Activated CD4-positive, alpha-beta T cell treated with anti-CD3 and anti-CD28 coated beads, Interleukin-2, amount 50 U/mL, for 4 hours (primary cell): Measurements from ENCODE around the gene RACGAP1.

Source experiments
- DNase-seq, 2 experiments: peaks; one replicate each; pipeline ENCODE4 v3.0.0-alpha.2; 2020

Gene RACGAP1

GRCh38 chr12:49984476-49985359 lies 40.6 kb downstream of the RACGAP1 start:
- no peak for DNase-seq

GRCh38 chr12:49983892-49984291 lies 41.4 kb downstream of the RACGAP1 start:
- no peak for DNase-seq

GRCh38 chr12:49982246-49983087 lies 42.8 kb downstream of the RACGAP1 start:
- DNase-seq = no peak

- DNase-seq = no peak
Measured at GRCh38 chr12:49980501-49981349, 44.6 kb downstream of the RACGAP1 start.

GRCh38 chr12:49979791-49980190 lies 45.5 kb downstream of the RACGAP1 start:
- DNase-seq = no peak

- DNase-seq = no peak
Measured at GRCh38 chr12:49979016-49979586, 46.2 kb downstream of the RACGAP1 start.

- DNase-seq = no peak
Measured at GRCh38 chr12:49978125-49978524, 47.2 kb downstream of the RACGAP1 start.

- no peak for DNase-seq
Measured at GRCh38 chr12:49976557-49976956, 48.7 kb downstream of the RACGAP1 start.

- no peak for DNase-seq
Measured at GRCh38 chr12:49975318-49975761, 50.0 kb downstream of the RACGAP1 start.

GRCh38 chr12:49974677-49975317 lies 50.5 kb downstream of the RACGAP1 start:
- no peak for DNase-seq

GRCh38 chr12:49974231-49974675 lies 51.0 kb downstream of the RACGAP1 start:
- DNase-seq = no peak

- DNase-seq = no peak
Measured at GRCh38 chr12:49973361-49973830, 51.9 kb downstream of the RACGAP1 start.

GRCh38 chr12:49972641-49973360 lies 52.5 kb downstream of the RACGAP1 start, which contains the start of gene AQP6:
Gene AQP6 (plus strand): TSS chr12:49972947. CDS start chr12:49973174, 227 bp downstream.
- no peak for DNase-seq

GRCh38 chr12:49972129-49972528 lies 53.2 kb downstream of the RACGAP1 start:
- DNase-seq = no peak

- DNase-seq = no peak
Measured at GRCh38 chr12:49971141-49971540, 54.2 kb downstream of the RACGAP1 start.

- no peak for DNase-seq
Measured at GRCh38 chr12:49970658-49971057, 54.6 kb downstream of the RACGAP1 start.

GRCh38 chr12:49969651-49970429 lies 55.5 kb downstream of the RACGAP1 start:
- DNase-seq = no peak

- no peak for DNase-seq
Measured at GRCh38 chr12:49969027-49969426, 56.3 kb downstream of the RACGAP1 start.

GRCh38 chr12:49968471-49968870 lies 56.8 kb downstream of the RACGAP1 start:
- DNase-seq = no peak

- DNase-seq = no peak
Measured at GRCh38 chr12:49967777-49968250, 57.5 kb downstream of the RACGAP1 start.
